Chondrocyte (in vitro differentiated cells): Measurements from ENCODE around the gene STX19. TPM values are rescaled to one million over a fixed set of nuclear protein-coding genes. Genes with fewer than 3 reads are reported as not detected.

Experiments
- DNase-seq: peaks from one replicate; pipeline ENCODE4 v3.0.0; 2021; ENCODE audit warnings: mixed read lengths, low spot score
- H3K27ac Mint-ChIP-seq: one replicate; pipeline ENCODE4 v1.8.0; 2021; ENCODE audit warnings: mild to moderate bottlenecking, moderate library complexity, mixed read lengths; ENCODE audit not compliant: unreplicated experiment
- H3K27me3 Mint-ChIP-seq: 2 replicates; pipeline ENCODE4 v1.8.0; 2021; ENCODE audit warnings: low read depth, mixed read lengths
- H3K36me3 Mint-ChIP-seq: 2 replicates; pipeline ENCODE4 v1.8.0; 2021; ENCODE audit warnings: low read depth, mixed read lengths
- H3K4me1 Mint-ChIP-seq: 2 replicates; pipeline ENCODE4 v1.8.0; 2021; ENCODE audit warnings: low read depth, mild to moderate bottlenecking, mixed read lengths
- H3K4me3 Mint-ChIP-seq: one replicate; pipeline ENCODE4 v1.8.0; 2021; ENCODE audit warnings: mild to moderate bottlenecking, moderate library complexity, mixed read lengths; ENCODE audit not compliant: unreplicated experiment
- H3K9me3 Mint-ChIP-seq: 2 replicates; pipeline ENCODE4 v1.8.0; 2021; ENCODE audit warnings: low read depth, mixed read lengths
- CTCF ChIP-seq: fragments of 200-600 bp; sonication (generic); IDR thresholded peaks from 2 replicates; pipeline ENCODE4 v1.5.0; 2021; ENCODE audit warnings: antibody characterized with exemption, mild to moderate bottlenecking, moderate library complexity
- total RNA-seq: library from RNA; stranded (reverse); gene quantifications from 3 replicates; pipeline ENCODE4 v1.2.1, GENCODE V29; 2021

STX19 gene
- total RNA-seq, 1 donor from 2014 or later = not detected

- Mint-ChIP-seq H3K4me3 (no peak overlapping the region), H3K27me3 (no peaks in the 10 kb centered on the region), H3K9me3 (peaks cover 6% of the 10 kb centered on the region), H3K27ac (peak overlapping the region; percentile 34), H3K4me1 (peaks cover 22% of the 10 kb centered on the region), H3K36me3 (peaks cover 8% of the 10 kb centered on the region)
- no peak for DNase-seq
- TF ChIP-seq CTCF = peak; percentile 92
Measured at GRCh38 chr3:94069194-94069813, 40.9 kb upstream of the STX19 start.

- no peak for DNase-seq
- no peak overlapping the region for H3K4me3 Mint-ChIP-seq
- H3K27me3 Mint-ChIP-seq = no peaks in the 10 kb centered on the region
- no peak overlapping the region for H3K27ac Mint-ChIP-seq
- TF ChIP-seq CTCF = no peak
- no peaks in the 10 kb centered on the region for H3K9me3 Mint-ChIP-seq
- H3K4me1 Mint-ChIP-seq = peaks cover 41% of the 10 kb centered on the region
- H3K36me3 Mint-ChIP-seq = no peaks in the 10 kb centered on the region
Measured at GRCh38 chr3:94066506-94067500, 38.4 kb upstream of the STX19 start.

GRCh38 chr3:94065819-94066480 is 37.6 kb upstream of the STX19 start:
- H3K27ac Mint-ChIP-seq = no peak overlapping the region
- peaks cover 44% of the 10 kb centered on the region for H3K4me1 Mint-ChIP-seq
- no peaks in the 10 kb centered on the region for H3K27me3 Mint-ChIP-seq
- no peak for TF ChIP-seq CTCF
- no peaks in the 10 kb centered on the region for H3K36me3 Mint-ChIP-seq
- no peaks in the 10 kb centered on the region for H3K9me3 Mint-ChIP-seq
- H3K4me3 Mint-ChIP-seq = no peak overlapping the region
- DNase-seq = no peak

GRCh38 chr3:94065122-94065521 is 36.7 kb upstream of the STX19 start:
- no peak overlapping the region for H3K4me3 Mint-ChIP-seq
- H3K4me1 Mint-ChIP-seq = peaks cover 44% of the 10 kb centered on the region
- no peaks in the 10 kb centered on the region for H3K27me3 Mint-ChIP-seq
- no peaks in the 10 kb centered on the region for H3K9me3 Mint-ChIP-seq
- no peak for TF ChIP-seq CTCF
- no peak for DNase-seq
- no peak overlapping the region for H3K27ac Mint-ChIP-seq
- H3K36me3 Mint-ChIP-seq = no peaks in the 10 kb centered on the region

- Mint-ChIP-seq H3K4me1 (peaks cover 43% of the 10 kb centered on the region), H3K9me3 (no peaks in the 10 kb centered on the region), H3K36me3 (no peaks in the 10 kb centered on the region), H3K27ac (peak overlapping the region; percentile 100), H3K27me3 (no peaks in the 10 kb centered on the region), H3K4me3 (peak overlapping the region; percentile 97)
- DNase-seq = no peak
- TF ChIP-seq CTCF = no peak
Measured at GRCh38 chr3:94064243-94064860, 36.0 kb upstream of the STX19 start.
